K562 (cell line): ENCODE measurements around the gene MYO16. TPM values are rescaled to one million over a fixed set of nuclear protein-coding genes. Genes with fewer than 3 reads are reported as not detected.

ENCODE experiments used
- ATAC-seq: fragments of 200-7000 bp; cut with Tn5 transposase; 3 replicates; pipeline ENCODE4 v1.9.1; 2020; ENCODE audit warnings: moderate library complexity
- BruUV-seq: library from RNA; stranded (reverse); fragments of 400-500 nt; replicated peaks from 2 replicates; lab custom pipeline; 2021; lab: Mats Ljungman, UMichigan
- CTCF ChIA-PET: fragments of 300-600 bp; formaldehyde crosslinking; extraction: SDS; loops from one replicate; lab custom pipeline; 2021; ENCODE audit warnings: low intra/inter-chr PET ratio; lab: Yijun Ruan, JAX
- POLR2A ChIA-PET: fragments of 300-600, 350-650 bp; sonication (Branson Sonifier 250); formaldehyde crosslinking; extraction: SDS; loops from one replicate; lab custom pipeline; 2021; ENCODE audit warnings: antibody characterized with exemption, inconsistent platforms; lab: Yijun Ruan, JAX
- DNase-seq, 4 experiments: peaks; one replicate each; pipeline versions ENCODE4 v3.0.0 to v3.0.0-alpha.2; 2011 to 2018; ENCODE audit warnings: low spot score in 3 of 4, mixed read lengths in 3 of 4; ENCODE audit errors: extremely low read depth in 1 of 4
- FAIRE-seq: peaks from 2 replicates; lab custom pipeline; 2011; peaks lifted over from hg19 to GRCh38; lab: Jason Lieb, UNC
- H2AFZ ChIP-seq: 2 replicates; pipeline ENCODE4 v1.6.0; 2011; ENCODE audit warnings: low read depth, low read length, control low read depth, inconsistent platforms
- H3K27ac ChIP-seq: fragments of 200-600 bp; 3 replicates; pipeline ENCODE4 v1.8.0; 2011; ENCODE audit warnings: low read depth, mild to moderate bottlenecking, control low read depth, inconsistent platforms, low read length, moderate library complexity, mixed read lengths; ENCODE audit errors: extremely low read depth
- H3K27me3 ChIP-seq, 2 experiments: fragments of 300-600 bp in 1 of 2; 2 replicates in 1 of 2; 3 replicates in 1 of 2; pipeline versions ENCODE4 v1.6.0 to v1.8.0; 2011; ENCODE audit warnings: inconsistent platforms in 2 of 2, low read length in 2 of 2, mild to moderate bottlenecking in 1 of 2, mixed read lengths in 1 of 2, moderate library complexity in 1 of 2; ENCODE audit not compliant: control insufficient read depth in 2 of 2, insufficient read depth in 2 of 2
- H3K36me3 ChIP-seq: fragments of 300-600 bp; 3 replicates; pipeline ENCODE4 v1.8.0; 2011; ENCODE audit warnings: mild to moderate bottlenecking, low read length, inconsistent platforms; ENCODE audit not compliant: control insufficient read depth, insufficient read depth
- H3K4me1 ChIP-seq, 2 experiments: fragments of 200-600 bp in 1 of 2; replicated peaks in 1 of 2; 2 replicates in 1 of 2; 3 replicates in 1 of 2; pipeline versions ENCODE4 v1.5.1 to v1.8.0; 2011; ENCODE audit warnings: inconsistent platforms in 2 of 2, low read length in 2 of 2, mild to moderate bottlenecking in 1 of 2, mixed read lengths in 1 of 2, moderate library complexity in 1 of 2; ENCODE audit not compliant: control insufficient read depth in 2 of 2, insufficient read depth in 2 of 2
- H3K4me2 ChIP-seq: 2 replicates; pipeline ENCODE4 v1.6.1; 2011; ENCODE audit warnings: low read length, control low read depth, inconsistent platforms, mixed read lengths; ENCODE audit not compliant: insufficient read depth
- H3K4me3 ChIP-seq: fragments of 200-600 bp; sonication (generic), shearing (Covaris generic); 2 replicates; pipeline ENCODE4 v1.5.1; 2016; ENCODE audit warnings: control low read depth, inconsistent platforms
- H3K79me2 ChIP-seq: fragments of 200-600 bp; 3 replicates; pipeline ENCODE4 v1.8.0; 2011; ENCODE audit warnings: low read length, inconsistent platforms; ENCODE audit not compliant: control insufficient read depth, insufficient read depth
- H3K9ac ChIP-seq, 2 experiments: 2 replicates each; pipeline versions ENCODE4 v1.6.0 to v1.6.1; 2011; ENCODE audit warnings: low read depth in 2 of 2, low read length in 2 of 2, control low read depth in 1 of 2, inconsistent platforms in 1 of 2, mild to moderate bottlenecking in 1 of 2, mixed read lengths in 1 of 2; ENCODE audit not compliant: insufficient read depth in 1 of 2
- H3K9me1 ChIP-seq: one replicate; pipeline ENCODE4 v1.6.0; 2011; ENCODE audit warnings: inconsistent platforms, mild to moderate bottlenecking, low read length, moderate library complexity; ENCODE audit not compliant: control insufficient read depth, insufficient read depth
- H3K9me3 ChIP-seq: replicated peaks from 2 replicates; pipeline ENCODE4 v1.5.1; 2011; ENCODE audit warnings: low read depth, low read length, inconsistent platforms; ENCODE audit not compliant: control insufficient read depth, insufficient read depth
- H4K20me1 ChIP-seq: replicated peaks from 2 replicates; pipeline ENCODE4 v1.6.1; 2011; ENCODE audit warnings: low read length, inconsistent platforms, mixed read lengths; ENCODE audit not compliant: control insufficient read depth, insufficient read depth
- FOS ChIP-seq: IDR thresholded peaks from 3 replicates; pipeline ENCODE4 v1.6.1; 2011; ENCODE audit not compliant: insufficient read length; ENCODE audit errors: extremely low read depth
- HDAC6 ChIP-seq: IDR thresholded peaks from 2 replicates; pipeline ENCODE4 v1.6.1; 2012; ENCODE audit warnings: low read depth, mild to moderate bottlenecking, control low read depth, inconsistent platforms, low read length, moderate library complexity
- IFI16 ChIP-seq: fragments of 250-450 bp; sonication (Bioruptor Pico); IDR thresholded peaks from 2 replicates; pipeline ENCODE4 v2.1.2; 2022; ENCODE audit warnings: mild to moderate bottlenecking, inconsistent platforms
- PHTF2 ChIP-seq: fragments of 250-450 bp; sonication (Bioruptor Pico); IDR thresholded peaks from 2 replicates; pipeline ENCODE4 v1.5.0; 2021; ENCODE audit warnings: mild to moderate bottlenecking
- RBM15 ChIP-seq: fragments of 200-400 bp; formaldehyde crosslinking; IDR thresholded peaks from 2 replicates; pipeline ENCODE4 v1.6.1; 2018; ENCODE audit warnings: mild to moderate bottlenecking, low read length, moderate library complexity; ENCODE audit not compliant: insufficient read depth
- RFX7 ChIP-seq: fragments of 250-450 bp; sonication (Bioruptor Pico); IDR thresholded peaks from 2 replicates; pipeline ENCODE4 v1.5.1; 2021; ENCODE audit warnings: mild to moderate bottlenecking
- SUPT5H ChIP-seq: fragments of 450-650 bp; IDR thresholded peaks from 2 replicates; pipeline ENCODE4 v1.6.1; 2016
- TCFL5 ChIP-seq: fragments of 250-450 bp; sonication (Bioruptor Pico); conservative IDR thresholded peaks from 2 replicates; pipeline ENCODE4 v1.6.1; 2021; ENCODE audit warnings: mild to moderate bottlenecking, moderate library complexity, matching md5 sums
- WGBS: fragments of 100-300 bp; shearing (Covaris generic); methylation state at CpG from one replicate; pipeline ENCODE4 v1.1.6; 2016; ENCODE audit warnings: low coverage, mixed read lengths; ENCODE audit not compliant: insufficient coverage; ENCODE audit errors: missing lambda C conversion rate; 5-methylcytosine and 5-hydroxymethylcytosine counted together
- in situ Hi-C: fragments of 300-500 bp; cut with MboI; formaldehyde crosslinking; loops from 4 replicates; pipeline ENCODE4 v1.15.0; 2018; ENCODE audit warnings: inconsistent platforms, mixed read lengths
- intact Hi-C: fragments of 100-400 bp; cut with micrococcal nuclease; formaldehyde crosslinking; loops from 2 replicates; pipeline ENCODE4 v1.14.2; 2022
- polyA plus RNA-seq, 8 experiments: library from polyadenylated mRNA; depleted of rRNA in 4 of 8; stranded (reverse) in 5 of 8; unstranded in 3 of 8; fragments of >200 nt; fragmentation: Nextera tagmentation in 2 of 8; fragmentation: Illumina TruSeq in 1 of 8; extraction: Ambion mirVana in 2 of 8; extraction: Trizol in 1 of 8; gene quantifications; 2 replicates each; pipeline versions ENCODE4 v1.2.1 to v1.2.3, GENCODE V29; 2011 to 2014; ENCODE audit warnings: inconsistent platforms in 1 of 8, missing spikeins in 1 of 8
- total RNA-seq, 7 experiments: library from RNA; depleted of rRNA in 6 of 7; stranded (reverse); fragments of >200 nt in 6 of 7; fragmentation: Illumina TruSeq in 2 of 7; extraction: Trizol in 2 of 7; gene quantifications; 2 replicates each; pipeline versions ENCODE4 v1.2.1 to v1.2.3, GENCODE V29; 2011 to 2021; ENCODE audit warnings: low replicate concordance in 1 of 7
- TF ChIP-seq, protein P1 (sequence below): fragments of 450-650 bp; formaldehyde crosslinking; IDR thresholded peaks from 2 replicates; pipeline ENCODE4 v1.4.0; 2020; ENCODE audit warnings: mild to moderate bottlenecking, mixed read lengths
- TF ChIP-seq, protein P2 (sequence below): sonication (generic); formaldehyde crosslinking; IDR thresholded peaks from 2 replicates; pipeline ENCODE4 v1.8.1; 2023; ENCODE audit warnings: mild to moderate bottlenecking, missing genetic modification reagents
- TF ChIP-seq, protein P3 (sequence below): fragments of 450-650 bp; conservative IDR thresholded peaks from 2 replicates; pipeline ENCODE4 v1.6.1; 2016; ENCODE audit warnings: missing genetic modification characterization, low read depth, mild to moderate bottlenecking, control low read depth, missing compliant biosample characterization
- TF ChIP-seq, protein P4 (sequence below): sonication (generic); formaldehyde crosslinking; IDR thresholded peaks from 2 replicates; pipeline ENCODE4 v1.8.1; 2022; ENCODE audit warnings: missing genetic modification reagents
- TF ChIP-seq, protein P5 (sequence below), 2 experiments: fragments of 450-650 bp in 1 of 2; IDR thresholded peaks; 2 replicates each; pipeline ENCODE4 v1.6.1; 2011 to 2017; ENCODE audit warnings: low read depth in 2 of 2, antibody characterized with exemption in 1 of 2, borderline replicate concordance in 1 of 2, low read length in 1 of 2, mild to moderate bottlenecking in 1 of 2, mixed read lengths in 1 of 2; ENCODE audit not compliant: control insufficient read depth in 1 of 2

The MYO16 gene
- total and polyA plus RNA-seq, 9 of the 15 experiments (the other 6 are each of a cell fraction or from before 2014, with no cell fraction given), result 4.3 to 45.7 (median 12.1) TPM

GRCh38 chr13:108812165-108812564, 182.8 kb downstream of the MYO16 start:
- ChIA-PET POLR2A (no interaction called here), CTCF (no interaction called here)
- H3K27me3 ChIP-seq, result no peaks in the 10 kb centered on the region
- peaks cover 0 to 3% of the 10 kb centered on the region in 2 experiments; a peak in 1 of 5 replicates for H3K4me1 ChIP-seq
- no peak overlapping the region for H3K9ac ChIP-seq
- no peaks in the 10 kb centered on the region for H3K9me1 ChIP-seq
- in situ Hi-C loops (no loop called here), intact Hi-C loops (no loop called here)
- H3K4me3 ChIP-seq, result no peak overlapping the region
- ATAC-seq (no peak), DNase-seq (no peak), FAIRE-seq (no peak)
- H4K20me1 ChIP-seq, result no peaks in the 10 kb centered on the region
- no TSS peak for BruUV-seq
- H3K36me3 ChIP-seq, result peaks cover 24% of the 10 kb centered on the region; the same call in 1 of the 3 replicates
- 86% methylated on average over 5 of the region's 5 CpGs for WGBS
- H3K4me2 ChIP-seq, result no peak overlapping the region
- H3K27ac ChIP-seq, result no peak overlapping the region
- no peaks in the 10 kb centered on the region for H3K79me2 ChIP-seq
- no peak overlapping the region for H2AFZ ChIP-seq
- H3K9me3 ChIP-seq, result peaks cover under 1% of the 10 kb centered on the region; the same call in 1 of the 2 replicates
- TF ChIP-seq, protein P1, sequence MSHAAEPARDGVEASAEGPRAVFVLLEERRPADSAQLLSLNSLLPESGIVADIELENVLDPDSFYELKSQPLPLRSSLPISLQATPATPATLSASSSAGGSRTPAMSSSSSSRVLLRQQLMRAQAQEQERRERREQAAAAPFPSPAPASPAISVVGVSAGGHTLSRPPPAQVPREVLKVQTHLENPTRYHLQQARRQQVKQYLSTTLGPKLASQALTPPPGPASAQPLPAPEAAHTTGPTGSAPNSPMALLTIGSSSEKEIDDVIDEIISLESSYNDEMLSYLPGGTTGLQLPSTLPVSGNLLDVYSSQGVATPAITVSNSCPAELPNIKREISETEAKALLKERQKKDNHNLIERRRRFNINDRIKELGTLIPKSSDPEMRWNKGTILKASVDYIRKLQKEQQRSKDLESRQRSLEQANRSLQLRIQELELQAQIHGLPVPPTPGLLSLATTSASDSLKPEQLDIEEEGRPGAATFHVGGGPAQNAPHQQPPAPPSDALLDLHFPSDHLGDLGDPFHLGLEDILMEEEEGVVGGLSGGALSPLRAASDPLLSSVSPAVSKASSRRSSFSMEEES, result no peak
- TF ChIP-seq RBM15 (no peak), IFI16 (CRISPR knock-in tag) (no peak), RFX7 (CRISPR knock-in tag) (no peak), SUPT5H (no peak), HDAC6 (no peak), FOS (no peak), TCFL5 (CRISPR knock-in tag) (no peak), PHTF2 (no peak)
- TF ChIP-seq, protein P2, sequence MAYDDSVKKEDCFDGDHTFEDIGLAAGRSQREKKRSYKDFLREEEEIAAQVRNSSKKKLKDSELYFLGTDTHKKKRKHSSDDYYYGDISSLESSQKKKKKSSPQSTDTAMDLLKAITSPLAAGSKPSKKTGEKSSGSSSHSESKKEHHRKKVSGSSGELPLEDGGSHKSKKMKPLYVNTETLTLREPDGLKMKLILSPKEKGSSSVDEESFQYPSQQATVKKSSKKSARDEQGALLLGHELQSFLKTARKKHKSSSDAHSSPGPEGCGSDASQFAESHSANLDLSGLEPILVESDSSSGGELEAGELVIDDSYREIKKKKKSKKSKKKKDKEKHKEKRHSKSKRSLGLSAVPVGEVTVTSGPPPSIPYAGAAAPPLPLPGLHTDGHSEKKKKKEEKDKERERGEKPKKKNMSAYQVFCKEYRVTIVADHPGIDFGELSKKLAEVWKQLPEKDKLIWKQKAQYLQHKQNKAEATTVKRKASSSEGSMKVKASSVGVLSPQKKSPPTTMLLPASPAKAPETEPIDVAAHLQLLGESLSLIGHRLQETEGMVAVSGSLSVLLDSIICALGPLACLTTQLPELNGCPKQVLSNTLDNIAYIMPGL, result no peak
- TF ChIP-seq, protein P3, sequence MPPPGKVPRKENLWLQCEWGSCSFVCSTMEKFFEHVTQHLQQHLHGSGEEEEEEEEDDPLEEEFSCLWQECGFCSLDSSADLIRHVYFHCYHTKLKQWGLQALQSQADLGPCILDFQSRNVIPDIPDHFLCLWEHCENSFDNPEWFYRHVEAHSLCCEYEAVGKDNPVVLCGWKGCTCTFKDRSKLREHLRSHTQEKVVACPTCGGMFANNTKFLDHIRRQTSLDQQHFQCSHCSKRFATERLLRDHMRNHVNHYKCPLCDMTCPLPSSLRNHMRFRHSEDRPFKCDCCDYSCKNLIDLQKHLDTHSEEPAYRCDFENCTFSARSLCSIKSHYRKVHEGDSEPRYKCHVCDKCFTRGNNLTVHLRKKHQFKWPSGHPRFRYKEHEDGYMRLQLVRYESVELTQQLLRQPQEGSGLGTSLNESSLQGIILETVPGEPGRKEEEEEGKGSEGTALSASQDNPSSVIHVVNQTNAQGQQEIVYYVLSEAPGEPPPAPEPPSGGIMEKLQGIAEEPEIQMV (tag), result no peak
- TF ChIP-seq, protein P4, sequence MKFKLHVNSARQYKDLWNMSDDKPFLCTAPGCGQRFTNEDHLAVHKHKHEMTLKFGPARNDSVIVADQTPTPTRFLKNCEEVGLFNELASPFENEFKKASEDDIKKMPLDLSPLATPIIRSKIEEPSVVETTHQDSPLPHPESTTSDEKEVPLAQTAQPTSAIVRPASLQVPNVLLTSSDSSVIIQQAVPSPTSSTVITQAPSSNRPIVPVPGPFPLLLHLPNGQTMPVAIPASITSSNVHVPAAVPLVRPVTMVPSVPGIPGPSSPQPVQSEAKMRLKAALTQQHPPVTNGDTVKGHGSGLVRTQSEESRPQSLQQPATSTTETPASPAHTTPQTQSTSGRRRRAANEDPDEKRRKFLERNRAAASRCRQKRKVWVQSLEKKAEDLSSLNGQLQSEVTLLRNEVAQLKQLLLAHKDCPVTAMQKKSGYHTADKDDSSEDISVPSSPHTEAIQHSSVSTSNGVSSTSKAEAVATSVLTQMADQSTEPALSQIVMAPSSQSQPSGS (CRISPR knock-in tag), result no peak
- TF ChIP-seq, protein P5, sequence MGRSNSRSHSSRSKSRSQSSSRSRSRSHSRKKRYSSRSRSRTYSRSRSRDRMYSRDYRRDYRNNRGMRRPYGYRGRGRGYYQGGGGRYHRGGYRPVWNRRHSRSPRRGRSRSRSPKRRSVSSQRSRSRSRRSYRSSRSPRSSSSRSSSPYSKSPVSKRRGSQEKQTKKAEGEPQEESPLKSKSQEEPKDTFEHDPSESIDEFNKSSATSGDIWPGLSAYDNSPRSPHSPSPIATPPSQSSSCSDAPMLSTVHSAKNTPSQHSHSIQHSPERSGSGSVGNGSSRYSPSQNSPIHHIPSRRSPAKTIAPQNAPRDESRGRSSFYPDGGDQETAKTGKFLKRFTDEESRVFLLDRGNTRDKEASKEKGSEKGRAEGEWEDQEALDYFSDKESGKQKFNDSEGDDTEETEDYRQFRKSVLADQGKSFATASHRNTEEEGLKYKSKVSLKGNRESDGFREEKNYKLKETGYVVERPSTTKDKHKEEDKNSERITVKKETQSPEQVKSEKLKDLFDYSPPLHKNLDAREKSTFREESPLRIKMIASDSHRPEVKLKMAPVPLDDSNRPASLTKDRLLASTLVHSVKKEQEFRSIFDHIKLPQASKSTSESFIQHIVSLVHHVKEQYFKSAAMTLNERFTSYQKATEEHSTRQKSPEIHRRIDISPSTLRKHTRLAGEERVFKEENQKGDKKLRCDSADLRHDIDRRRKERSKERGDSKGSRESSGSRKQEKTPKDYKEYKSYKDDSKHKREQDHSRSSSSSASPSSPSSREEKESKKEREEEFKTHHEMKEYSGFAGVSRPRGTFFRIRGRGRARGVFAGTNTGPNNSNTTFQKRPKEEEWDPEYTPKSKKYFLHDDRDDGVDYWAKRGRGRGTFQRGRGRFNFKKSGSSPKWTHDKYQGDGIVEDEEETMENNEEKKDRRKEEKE (IDR thresholded peaks at IDR 0.05; ENCODE audit: borderline replicate concordance in 1 of 2, control insufficient read depth in 1 of 2, low read depth in 2 of 2, low read length in 1 of 2), result no peak
